ENCODE results near the gene ADAMTS9.

The ADAMTS9 gene

GRCh38 chr3:64584179-64584578 is 103.6 kb downstream of the ADAMTS9 start:
- POLR2A ChIA-PET = no interaction called here
- CTCF ChIA-PET = interaction anchor here (3.8 kb wide), 1 partner anchor 10 kb away, joined by 22 read pairs; no protein-coding TSS in a partner anchor
- TF ChIP-seq CTCF (IDR thresholded peaks at IDR 0.05; ENCODE audit: control extremely low read depth, extremely low read depth, low read depth, missing control alignments) = no peak
- DNase-seq (ENCODE audit: extremely low spot score) = no peak

GRCh38 chr3:64578797-64579196 is 109.0 kb downstream of the ADAMTS9 start:
- DNase-seq (ENCODE audit: extremely low spot score) = no peak
- TF ChIP-seq CTCF (IDR thresholded peaks at IDR 0.05; ENCODE audit: control extremely low read depth, extremely low read depth, low read depth, missing control alignments) = no peak
- ChIA-PET CTCF (interaction anchor here (1.3 kb wide), 1 partner anchor 45 kb away, joined by 3 read pairs; no protein-coding TSS in a partner anchor), POLR2A (no interaction called here)

- no peak for DNase-seq (ENCODE audit: extremely low spot score)
- TF ChIP-seq CTCF (IDR thresholded peaks at IDR 0.05; ENCODE audit: control extremely low read depth, extremely low read depth, low read depth, missing control alignments) = no peak
- ChIA-PET POLR2A (no interaction called here), CTCF (interaction anchor here (1.7 kb wide), 1 partner anchor 9 kb away, joined by 4 read pairs; no protein-coding TSS in a partner anchor)
Observed at GRCh38 chr3:64578062-64578770, 109.6 kb downstream of the ADAMTS9 start.

GRCh38 chr3:64576211-64576775 is 111.5 kb downstream of the ADAMTS9 start:
- no peak for DNase-seq (ENCODE audit: extremely low spot score)
- ChIA-PET POLR2A (no interaction called here), CTCF (interaction anchor here (1.0 to 3.0 kb wide), 7 partner anchors 10 to 94 kb away, joined by 3 to 22 read pairs (median 5); no protein-coding TSS in a partner anchor)
- no peak for TF ChIP-seq CTCF (IDR thresholded peaks at IDR 0.05; ENCODE audit: control extremely low read depth, extremely low read depth, low read depth, missing control alignments)

- POLR2A ChIA-PET = no interaction called here
- peak; percentile 28 for TF ChIP-seq CTCF (IDR thresholded peaks at IDR 0.05; ENCODE audit: control extremely low read depth, extremely low read depth, low read depth, missing control alignments)
- peak; percentile 18 for DNase-seq (ENCODE audit: extremely low spot score)
- CTCF ChIA-PET = interaction anchor here (1.0 to 3.0 kb wide), 7 partner anchors 9 to 95 kb away, joined by 3 to 22 read pairs (median 5); no protein-coding TSS in a partner anchor
Observed at GRCh38 chr3:64575211-64575844, 112.5 kb downstream of the ADAMTS9 start.

- POLR2A ChIA-PET = no interaction called here
- no peak for TF ChIP-seq CTCF (IDR thresholded peaks at IDR 0.05; ENCODE audit: control extremely low read depth, extremely low read depth, low read depth, missing control alignments)
- CTCF ChIA-PET = interaction anchor here (1.6 to 3.0 kb wide), 3 partner anchors 8 to 20 kb away, joined by 4 to 22 read pairs (median 4); no protein-coding TSS in a partner anchor
- no peak for DNase-seq (ENCODE audit: extremely low spot score)
Observed at GRCh38 chr3:64574194-64574593, 113.6 kb downstream of the ADAMTS9 start.

Measured in GM10248 (cell line).